WERI-Rb-1 (cell line): Measurements from ENCODE around the gene AQP7.
"Not testable (repeated sequence)": the region's sequence is repeated elsewhere in the genome, so short reads cannot be mapped to it uniquely, and the experiment has no call there.

Source experiments
- DNase-seq: peaks from one replicate; pipeline ENCODE4 v3.0.0-alpha.2; 2020
- H3K27ac ChIP-seq: fragments of 250-450 bp; sonication (Bioruptor Pico); 2 replicates; pipeline ENCODE4 v1.5.1; 2020; ENCODE audit warnings: mild to moderate bottlenecking, moderate library complexity
- H3K27me3 ChIP-seq: fragments of 250-450 bp; sonication (Bioruptor Pico); 2 replicates; pipeline ENCODE4 v1.5.1; 2021; ENCODE audit warnings: mild to moderate bottlenecking, low read depth, moderate library complexity; ENCODE audit not compliant: insufficient read depth, severe bottlenecking
- H3K36me3 ChIP-seq: fragments of 250-450 bp; sonication (Bioruptor Pico); 2 replicates; pipeline ENCODE4 v1.5.1; 2020; ENCODE audit warnings: mild to moderate bottlenecking, moderate library complexity
- H3K4me3 ChIP-seq: 2 replicates; pipeline ENCODE4 v1.5.1; 2011; ENCODE audit warnings: low read depth, mild to moderate bottlenecking, control low read depth, low read length
- H3K9me3 ChIP-seq: fragments of 250-450 bp; sonication (Bioruptor Pico); 2 replicates; pipeline ENCODE4 v1.5.1; 2021; ENCODE audit warnings: mild to moderate bottlenecking, moderate library complexity; ENCODE audit not compliant: severe bottlenecking
- CTCF ChIP-seq: IDR thresholded peaks from 2 replicates; pipeline ENCODE4 v1.5.1; 2011; ENCODE audit warnings: low read depth, mild to moderate bottlenecking, control low read depth, inconsistent platforms, low read length

AQP7 gene

GRCh38 chr9:33431420-33431819, 29.1 kb upstream of the AQP7 start:
- H3K9me3 ChIP-seq: no peaks in the 10 kb centered on the region
- H3K36me3 ChIP-seq: no peaks in the 10 kb centered on the region
- H3K4me3 ChIP-seq: no peak overlapping the region
- no peak for DNase-seq
- H3K27ac ChIP-seq: peak overlapping the region; percentile 42
- TF ChIP-seq CTCF: no peak
- H3K27me3 ChIP-seq: no peaks in the 10 kb centered on the region

GRCh38 chr9:33430942-33431341, 28.6 kb upstream of the AQP7 start:
- DNase-seq: peak; percentile 42
- Histone ChIP-seq H3K4me3 (no peak overlapping the region), H3K27ac (peak overlapping the region; percentile 42), H3K36me3 (no peaks in the 10 kb centered on the region), H3K9me3 (no peaks in the 10 kb centered on the region), H3K27me3 (no peaks in the 10 kb centered on the region)
- no peak for TF ChIP-seq CTCF

- no peaks in the 10 kb centered on the region for H3K9me3 ChIP-seq
- DNase-seq: no peak
- H3K27ac ChIP-seq: no peak overlapping the region
- H3K27me3 ChIP-seq: no peaks in the 10 kb centered on the region
- H3K4me3 ChIP-seq: no peak overlapping the region
- no peaks in the 10 kb centered on the region for H3K36me3 ChIP-seq
- TF ChIP-seq CTCF: no peak
Observed at GRCh38 chr9:33429256-33429985, 27.1 kb upstream of the AQP7 start.

GRCh38 chr9:33426843-33427293, 24.5 kb upstream of the AQP7 start:
- TF ChIP-seq CTCF: no peak
- Histone ChIP-seq H3K36me3 (no peaks in the 10 kb centered on the region), H3K4me3 (no peak overlapping the region), H3K27me3 (no peaks in the 10 kb centered on the region), H3K27ac (no peak overlapping the region), H3K9me3 (no peaks in the 10 kb centered on the region)
- no peak for DNase-seq

GRCh38 chr9:33425128-33425533, 22.8 kb upstream of the AQP7 start:
- no peak for DNase-seq
- Histone ChIP-seq H3K9me3 (no peaks in the 10 kb centered on the region), H3K4me3 (no peak overlapping the region), H3K36me3 (no peaks in the 10 kb centered on the region), H3K27ac (no peak overlapping the region; the same call in 1 of the 2 replicates), H3K27me3 (no peaks in the 10 kb centered on the region)
- no peak for TF ChIP-seq CTCF

GRCh38 chr9:33424492-33424891, 22.1 kb upstream of the AQP7 start:
- H3K27me3 ChIP-seq, H3K4me3 ChIP-seq, H3K9me3 ChIP-seq, H3K27ac ChIP-seq, H3K36me3 ChIP-seq, DNase-seq: not testable (repeated sequence)

- not testable (repeated sequence) for H3K27ac ChIP-seq, H3K9me3 ChIP-seq, H3K36me3 ChIP-seq, H3K4me3 ChIP-seq, H3K27me3 ChIP-seq
- peak; percentile 52 for DNase-seq
Observed at GRCh38 chr9:33424043-33424442, 21.7 kb upstream of the AQP7 start.
